GM23338 (cell line): ENCODE results near the gene RAI14. TPM values are rescaled to one million over a fixed set of nuclear protein-coding genes. Genes with fewer than 3 reads are reported as not detected.

Experiments used
- ATAC-seq: fragments of 200-7000 bp; cut with Tn5 transposase; 3 replicates; pipeline ENCODE4 v1.9.1; 2020
- DNase-seq: peaks from one replicate; pipeline ENCODE4 v3.0.0-alpha.2; 2015; ENCODE audit warnings: low spot score
- H2AFZ ChIP-seq: fragments of 200-600 bp; sonication (generic); 2 replicates; pipeline ENCODE4 v1.8.0; 2016; ENCODE audit warnings: antibody characterized with exemption, mild to moderate bottlenecking, moderate library complexity
- H3F3A ChIP-seq: fragments of 200-600 bp; sonication (generic); replicated peaks from 2 replicates; pipeline ENCODE4 v1.8.0; 2017; ENCODE audit warnings: antibody characterized with exemption, mixed run types, low read depth
- H3K27ac ChIP-seq: fragments of 200-600 bp; sonication (generic); 2 replicates; pipeline ENCODE4 v1.6.1; 2016; ENCODE audit warnings: low read depth
- H3K27me3 ChIP-seq: fragments of 200-600 bp; sonication (generic); 2 replicates; pipeline ENCODE4 v1.8.0; 2016; ENCODE audit warnings: mild to moderate bottlenecking, mixed run types, moderate library complexity; ENCODE audit not compliant: insufficient read depth
- H3K36me3 ChIP-seq: fragments of 200-600 bp; sonication (generic); 2 replicates; pipeline ENCODE4 v1.8.0; 2016; ENCODE audit warnings: mild to moderate bottlenecking; ENCODE audit not compliant: insufficient read depth
- H3K4me1 ChIP-seq: fragments of 200-600 bp; sonication (generic); 2 replicates; pipeline ENCODE4 v1.8.0; 2016; ENCODE audit warnings: mild to moderate bottlenecking, moderate library complexity; ENCODE audit not compliant: insufficient read depth
- H3K4me2 ChIP-seq: fragments of 200-600 bp; sonication (generic); 2 replicates; pipeline ENCODE4 v1.7.1; 2017; ENCODE audit warnings: mixed run types
- H3K4me3 ChIP-seq: fragments of 200-600 bp; sonication (generic); 2 replicates; pipeline ENCODE4 v1.6.1; 2016; ENCODE audit warnings: mixed run types
- H3K79me2 ChIP-seq: fragments of 200-600 bp; sonication (generic); replicated peaks from 2 replicates; pipeline ENCODE4 v1.8.0; 2017; ENCODE audit warnings: mild to moderate bottlenecking; ENCODE audit not compliant: insufficient read depth
- H3K9me2 ChIP-seq: fragments of 200-600 bp; sonication (generic); 2 replicates; pipeline ENCODE4 v1.8.0; 2017; ENCODE audit not compliant: insufficient read depth
- H4K20me1 ChIP-seq: fragments of 200-600 bp; sonication (generic); replicated peaks from 2 replicates; pipeline ENCODE4 v1.8.0; 2017; ENCODE audit warnings: mild to moderate bottlenecking; ENCODE audit not compliant: insufficient read depth
- H3K27ac Mint-ChIP-seq: 2 replicates; pipeline ENCODE4 v1.8.0; 2020; ENCODE audit warnings: inconsistent platforms, mild to moderate bottlenecking, moderate library complexity, mixed read lengths
- H3K27me3 Mint-ChIP-seq: 3 replicates; pipeline ENCODE4 v1.8.0; 2022; ENCODE audit warnings: low read depth, mild to moderate bottlenecking, moderate library complexity, mixed read lengths, inconsistent platforms; ENCODE audit not compliant: insufficient read depth, poor library complexity
- H3K36me3 Mint-ChIP-seq: 3 replicates; pipeline ENCODE4 v1.8.0; 2021; ENCODE audit warnings: low read depth, mild to moderate bottlenecking, inconsistent platforms, moderate library complexity, mixed read lengths
- H3K4me1 Mint-ChIP-seq: 3 replicates; pipeline ENCODE4 v1.8.0; 2020; ENCODE audit warnings: mild to moderate bottlenecking, inconsistent platforms, mixed read lengths
- H3K4me3 Mint-ChIP-seq: 3 replicates; pipeline ENCODE4 v1.8.0; 2021; ENCODE audit warnings: moderate library complexity, mild to moderate bottlenecking, inconsistent platforms, mixed read lengths
- H3K9me3 Mint-ChIP-seq: 3 replicates; pipeline ENCODE4 v1.8.0; 2020; ENCODE audit warnings: moderate library complexity, mild to moderate bottlenecking, inconsistent platforms, mixed read lengths
- CREB1 ChIP-seq: fragments of 250-450 bp; sonication (Bioruptor Pico); IDR thresholded peaks from 2 replicates; pipeline ENCODE4 v1.5.0; 2020; ENCODE audit warnings: low read depth, mild to moderate bottlenecking, moderate library complexity
- JUNB ChIP-seq: IDR thresholded peaks from one replicate; pipeline ENCODE4 v1.6.1; 2016; ENCODE audit warnings: antibody characterized with exemption; ENCODE audit not compliant: unreplicated experiment
- NANOG ChIP-seq: IDR thresholded peaks from 2 replicates; pipeline ENCODE4 v1.6.1; 2016; ENCODE audit warnings: antibody characterized with exemption, borderline replicate concordance
- POLR2AphosphoS5 ChIP-seq: IDR thresholded peaks from 2 replicates; pipeline ENCODE4 v1.6.1; 2016; ENCODE audit warnings: antibody characterized with exemption, low read depth
- polyA plus RNA-seq: library from polyadenylated mRNA; unstranded; fragments of >200 nt; fragmentation: Nextera tagmentation; extraction: Ambion mirVana; gene quantifications from 2 replicates; pipeline ENCODE4 v1.2.1, GENCODE V29; 2016
- total RNA-seq: library from RNA; depleted of rRNA; stranded (reverse); fragments of >200 nt; shearing (Covaris generic); gene quantifications from 2 replicates; pipeline ENCODE4 v1.2.3, GENCODE V29; 2014
- TF ChIP-seq, protein P1 (sequence below), 2 experiments: fragments of 200-600 bp in 1 of 2; sonication (generic) in 1 of 2; conservative IDR thresholded peaks; 2 replicates each; pipeline versions ENCODE4 v1.5.1 to v1.6.1; 2016 to 2017; ENCODE audit warnings: antibody characterized with exemption in 2 of 2, low read depth in 2 of 2, mild to moderate bottlenecking in 2 of 2, moderate library complexity in 1 of 2
- TF ChIP-seq, protein P2 (sequence below): fragments of 250-450 bp; sonication (Bioruptor Pico); IDR thresholded peaks from 2 replicates; pipeline ENCODE4 v1.5.0; 2020; ENCODE audit warnings: mild to moderate bottlenecking, moderate library complexity

RAI14 gene
- total and polyA plus RNA-seq, 2 experiments from 2014 or later, result 58.8 to 95.8 TPM

DNA sequence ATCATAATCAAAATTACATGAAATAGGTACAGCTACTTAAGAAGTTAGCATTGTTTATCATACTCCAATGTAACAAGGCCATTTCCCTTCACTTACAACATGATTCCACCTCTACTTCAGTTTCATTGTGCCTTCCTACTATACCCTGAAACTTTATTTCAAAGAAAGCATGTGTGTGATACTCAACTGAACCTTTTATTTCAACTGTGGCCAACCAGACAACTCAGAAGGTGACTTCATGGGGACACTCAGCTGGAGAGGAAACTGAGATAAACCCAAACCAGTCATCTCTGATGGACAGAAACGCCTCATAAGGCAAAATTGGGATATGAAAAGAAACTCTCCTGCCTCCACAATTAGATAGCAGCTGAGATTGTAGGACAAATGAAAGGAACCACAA lies 177.0 kb downstream of the RAI14 start:
- Histone ChIP-seq H3K4me1 (peaks cover 7% of the 10 kb centered on the region; the same call in 1 of the 2 replicates), H3K27ac (0 out of 2 replicates have a peak overlapping the region, but pooled peaks have one; percentile 4), H3K36me3 (peaks cover 43% of the 10 kb centered on the region), H2AFZ (no peak overlapping the region), H3K9me2 (no peaks in the 10 kb centered on the region), H3K79me2 (no peaks in the 10 kb centered on the region; the same call in 1 of the 2 replicates), H3K4me2 (no peak overlapping the region), H4K20me1 (no peaks in the 10 kb centered on the region), H3K4me3 (no peak overlapping the region), H3K27me3 (no peaks in the 10 kb centered on the region), H3F3A (peaks cover 12% of the 10 kb centered on the region; the same call in 1 of the 2 replicates)
- H3K27ac Mint-ChIP-seq, result no peak overlapping the region
- no peak overlapping the region for H3K4me3 Mint-ChIP-seq
- peaks cover 14% of the 10 kb centered on the region for H3K4me1 Mint-ChIP-seq
- DNase-seq (no peak), ATAC-seq (no peak)
- H3K36me3 Mint-ChIP-seq, result peaks cover 62% of the 10 kb centered on the region
- H3K27me3 Mint-ChIP-seq, result no peaks in the 10 kb centered on the region
- peaks cover 10% of the 10 kb centered on the region; the same call in 2 of the 3 replicates for H3K9me3 Mint-ChIP-seq
- TF ChIP-seq CREB1 (CRISPR knock-in tag), result no peak
- no peak for TF ChIP-seq NANOG

DNA sequence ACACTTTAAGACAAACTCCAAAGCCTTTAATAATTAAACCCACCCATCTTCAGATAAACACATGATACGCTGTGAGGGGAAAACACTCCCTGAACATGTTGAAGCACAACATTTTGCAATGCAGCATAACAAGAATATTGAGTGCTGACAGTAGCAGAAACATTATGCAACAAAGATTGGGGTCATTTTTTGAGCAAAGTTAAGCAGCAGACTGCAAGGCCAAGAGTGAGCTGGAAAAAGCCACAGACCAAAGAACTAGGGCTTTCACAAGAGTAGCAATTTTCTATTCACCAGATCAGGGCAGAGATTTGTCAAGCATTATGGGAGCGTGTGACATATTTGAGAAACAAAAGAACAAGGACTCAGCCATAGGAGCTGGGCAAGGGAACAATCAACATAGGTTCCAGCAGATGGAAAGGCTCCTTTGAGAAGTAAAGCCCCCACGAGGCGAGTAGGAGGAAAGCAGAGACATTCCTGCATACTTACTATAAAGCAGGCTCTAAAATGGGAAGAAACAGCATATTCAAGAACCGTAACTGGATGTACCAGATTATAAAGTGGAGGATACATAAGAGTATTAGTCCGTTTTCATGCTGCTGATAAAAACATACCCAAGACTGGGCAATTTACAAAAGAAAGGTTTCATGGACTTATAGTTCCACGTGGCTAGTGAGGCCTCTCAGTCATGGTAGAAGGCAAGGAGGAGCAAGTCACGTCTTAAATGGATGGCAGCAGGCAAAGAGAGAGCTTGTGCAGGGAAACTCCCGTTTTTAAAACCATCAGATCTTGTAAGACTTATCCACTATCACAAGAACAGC lies 178.1 kb downstream of the RAI14 start:
- peaks cover 55% of the 10 kb centered on the region for H3K36me3 Mint-ChIP-seq
- H3K27ac Mint-ChIP-seq, result no peak overlapping the region
- no peak overlapping the region for H3K4me3 Mint-ChIP-seq
- no peaks in the 10 kb centered on the region for H3K27me3 Mint-ChIP-seq
- no peak overlapping the region for H3K4me3 ChIP-seq
- H3K4me1 Mint-ChIP-seq, result peaks cover 14% of the 10 kb centered on the region
- ATAC-seq (peak; percentile 13), DNase-seq (peak; percentile 71)
- no peaks in the 10 kb centered on the region for H3K9me2 ChIP-seq
- H3K27ac ChIP-seq, result peak overlapping the region; percentile 30
- no peaks in the 10 kb centered on the region for H3K79me2 ChIP-seq
- no peak for TF ChIP-seq JUNB
- TF ChIP-seq POLR2AphosphoS5, result peak; percentile 26; the same call in 1 of the 2 replicates
- H4K20me1 ChIP-seq, result no peaks in the 10 kb centered on the region
- H3K36me3 ChIP-seq, result peaks cover 36% of the 10 kb centered on the region
- peaks cover 15% of the 10 kb centered on the region; the same call in 1 of the 2 replicates for H3F3A ChIP-seq
- peaks cover 11% of the 10 kb centered on the region; the same call in 1 of the 2 replicates for H3K4me1 ChIP-seq
- no peak overlapping the region for H3K4me2 ChIP-seq
- no peak overlapping the region for H2AFZ ChIP-seq
- peaks cover 10% of the 10 kb centered on the region; the same call in 2 of the 3 replicates for H3K9me3 Mint-ChIP-seq
- no peaks in the 10 kb centered on the region for H3K27me3 ChIP-seq

DNA sequence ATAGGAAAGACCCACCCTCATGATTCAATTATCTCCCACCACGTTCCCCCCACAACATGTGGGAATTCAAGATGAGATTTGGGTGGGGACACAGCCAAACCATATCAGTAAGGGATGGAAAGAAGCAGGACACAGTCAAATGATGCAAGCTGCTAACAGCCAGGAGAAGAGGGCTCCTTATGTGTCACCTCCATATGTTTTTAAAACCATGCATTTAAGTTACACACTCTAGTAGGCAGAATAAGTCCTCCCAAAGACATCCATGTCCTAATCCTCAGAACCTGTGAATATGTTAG lies 178.6 kb downstream of the RAI14 start:
- H3K27ac Mint-ChIP-seq, result no peak overlapping the region
- peaks cover 2% of the 10 kb centered on the region for H3K27me3 Mint-ChIP-seq
- DNase-seq, result no peak
- Histone ChIP-seq H3K27ac (no peak overlapping the region), H3F3A (peaks cover 15% of the 10 kb centered on the region; the same call in 1 of the 2 replicates), H2AFZ (no peak overlapping the region), H3K79me2 (no peaks in the 10 kb centered on the region), H3K36me3 (peaks cover 31% of the 10 kb centered on the region), H3K4me3 (no peak overlapping the region), H4K20me1 (no peaks in the 10 kb centered on the region), H3K9me2 (no peaks in the 10 kb centered on the region), H3K4me2 (no peak overlapping the region), H3K4me1 (peaks cover 11% of the 10 kb centered on the region; the same call in 1 of the 2 replicates), H3K27me3 (no peaks in the 10 kb centered on the region)
- H3K4me1 Mint-ChIP-seq, result peaks cover 18% of the 10 kb centered on the region
- no peak overlapping the region for H3K4me3 Mint-ChIP-seq
- H3K36me3 Mint-ChIP-seq, result peaks cover 50% of the 10 kb centered on the region
- H3K9me3 Mint-ChIP-seq, result peaks cover 10% of the 10 kb centered on the region; the same call in 2 of the 3 replicates
- ATAC-seq, result no peak
- TF ChIP-seq, protein P1, sequence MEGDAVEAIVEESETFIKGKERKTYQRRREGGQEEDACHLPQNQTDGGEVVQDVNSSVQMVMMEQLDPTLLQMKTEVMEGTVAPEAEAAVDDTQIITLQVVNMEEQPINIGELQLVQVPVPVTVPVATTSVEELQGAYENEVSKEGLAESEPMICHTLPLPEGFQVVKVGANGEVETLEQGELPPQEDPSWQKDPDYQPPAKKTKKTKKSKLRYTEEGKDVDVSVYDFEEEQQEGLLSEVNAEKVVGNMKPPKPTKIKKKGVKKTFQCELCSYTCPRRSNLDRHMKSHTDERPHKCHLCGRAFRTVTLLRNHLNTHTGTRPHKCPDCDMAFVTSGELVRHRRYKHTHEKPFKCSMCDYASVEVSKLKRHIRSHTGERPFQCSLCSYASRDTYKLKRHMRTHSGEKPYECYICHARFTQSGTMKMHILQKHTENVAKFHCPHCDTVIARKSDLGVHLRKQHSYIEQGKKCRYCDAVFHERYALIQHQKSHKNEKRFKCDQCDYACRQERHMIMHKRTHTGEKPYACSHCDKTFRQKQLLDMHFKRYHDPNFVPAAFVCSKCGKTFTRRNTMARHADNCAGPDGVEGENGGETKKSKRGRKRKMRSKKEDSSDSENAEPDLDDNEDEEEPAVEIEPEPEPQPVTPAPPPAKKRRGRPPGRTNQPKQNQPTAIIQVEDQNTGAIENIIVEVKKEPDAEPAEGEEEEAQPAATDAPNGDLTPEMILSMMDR (conservative IDR thresholded peaks at IDR 0.05; ENCODE audit: low read depth in 2 of 2), result no peak
- TF ChIP-seq, protein P2, sequence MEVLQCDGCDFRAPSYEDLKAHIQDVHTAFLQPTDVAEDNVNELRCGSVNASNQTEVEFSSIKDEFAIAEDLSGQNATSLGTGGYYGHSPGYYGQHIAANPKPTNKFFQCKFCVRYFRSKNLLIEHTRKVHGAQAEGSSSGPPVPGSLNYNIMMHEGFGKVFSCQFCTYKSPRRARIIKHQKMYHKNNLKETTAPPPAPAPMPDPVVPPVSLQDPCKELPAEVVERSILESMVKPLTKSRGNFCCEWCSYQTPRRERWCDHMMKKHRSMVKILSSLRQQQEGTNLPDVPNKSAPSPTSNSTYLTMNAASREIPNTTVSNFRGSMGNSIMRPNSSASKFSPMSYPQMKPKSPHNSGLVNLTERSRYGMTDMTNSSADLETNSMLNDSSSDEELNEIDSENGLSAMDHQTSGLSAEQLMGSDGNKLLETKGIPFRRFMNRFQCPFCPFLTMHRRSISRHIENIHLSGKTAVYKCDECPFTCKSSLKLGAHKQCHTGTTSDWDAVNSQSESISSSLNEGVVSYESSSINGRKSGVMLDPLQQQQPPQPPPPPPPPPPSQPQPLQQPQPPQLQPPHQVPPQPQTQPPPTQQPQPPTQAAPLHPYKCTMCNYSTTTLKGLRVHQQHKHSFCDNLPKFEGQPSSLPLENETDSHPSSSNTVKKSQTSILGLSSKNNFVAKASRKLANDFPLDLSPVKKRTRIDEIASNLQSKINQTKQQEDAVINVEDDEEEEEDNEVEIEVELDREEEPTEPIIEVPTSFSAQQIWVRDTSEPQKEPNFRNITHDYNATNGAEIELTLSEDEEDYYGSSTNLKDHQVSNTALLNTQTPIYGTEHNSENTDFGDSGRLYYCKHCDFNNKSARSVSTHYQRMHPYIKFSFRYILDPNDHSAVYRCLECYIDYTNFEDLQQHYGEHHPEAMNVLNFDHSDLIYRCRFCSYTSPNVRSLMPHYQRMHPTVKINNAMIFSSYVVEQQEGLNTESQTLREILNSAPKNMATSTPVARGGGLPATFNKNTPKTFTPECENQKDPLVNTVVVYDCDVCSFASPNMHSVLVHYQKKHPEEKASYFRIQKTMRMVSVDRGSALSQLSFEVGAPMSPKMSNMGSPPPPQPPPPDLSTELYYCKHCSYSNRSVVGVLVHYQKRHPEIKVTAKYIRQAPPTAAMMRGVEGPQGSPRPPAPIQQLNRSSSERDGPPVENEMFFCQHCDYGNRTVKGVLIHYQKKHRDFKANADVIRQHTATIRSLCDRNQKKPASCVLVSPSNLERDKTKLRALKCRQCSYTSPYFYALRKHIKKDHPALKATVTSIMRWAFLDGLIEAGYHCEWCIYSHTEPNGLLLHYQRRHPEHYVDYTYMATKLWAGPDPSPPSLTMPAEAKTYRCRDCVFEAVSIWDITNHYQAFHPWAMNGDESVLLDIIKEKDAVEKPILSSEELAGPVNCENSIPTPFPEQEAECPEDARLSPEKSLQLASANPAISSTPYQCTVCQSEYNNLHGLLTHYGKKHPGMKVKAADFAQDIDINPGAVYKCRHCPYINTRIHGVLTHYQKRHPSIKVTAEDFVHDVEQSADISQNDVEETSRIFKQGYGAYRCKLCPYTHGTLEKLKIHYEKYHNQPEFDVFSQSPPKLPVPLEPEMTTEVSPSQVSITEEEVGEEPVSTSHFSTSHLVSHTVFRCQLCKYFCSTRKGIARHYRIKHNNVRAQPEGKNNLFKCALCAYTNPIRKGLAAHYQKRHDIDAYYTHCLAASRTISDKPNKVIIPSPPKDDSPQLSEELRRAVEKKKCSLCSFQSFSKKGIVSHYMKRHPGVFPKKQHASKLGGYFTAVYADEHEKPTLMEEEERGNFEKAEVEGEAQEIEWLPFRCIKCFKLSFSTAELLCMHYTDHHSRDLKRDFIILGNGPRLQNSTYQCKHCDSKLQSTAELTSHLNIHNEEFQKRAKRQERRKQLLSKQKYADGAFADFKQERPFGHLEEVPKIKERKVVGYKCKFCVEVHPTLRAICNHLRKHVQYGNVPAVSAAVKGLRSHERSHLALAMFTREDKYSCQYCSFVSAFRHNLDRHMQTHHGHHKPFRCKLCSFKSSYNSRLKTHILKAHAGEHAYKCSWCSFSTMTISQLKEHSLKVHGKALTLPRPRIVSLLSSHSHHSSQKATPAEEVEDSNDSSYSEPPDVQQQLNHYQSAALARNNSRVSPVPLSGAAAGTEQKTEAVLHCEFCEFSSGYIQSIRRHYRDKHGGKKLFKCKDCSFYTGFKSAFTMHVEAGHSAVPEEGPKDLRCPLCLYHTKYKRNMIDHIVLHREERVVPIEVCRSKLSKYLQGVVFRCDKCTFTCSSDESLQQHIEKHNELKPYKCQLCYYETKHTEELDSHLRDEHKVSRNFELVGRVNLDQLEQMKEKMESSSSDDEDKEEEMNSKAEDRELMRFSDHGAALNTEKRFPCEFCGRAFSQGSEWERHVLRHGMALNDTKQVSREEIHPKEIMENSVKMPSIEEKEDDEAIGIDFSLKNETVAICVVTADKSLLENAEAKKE, result no peak
